HG02981 (cell line): Measurements from ENCODE around the gene DHX15.

Experiments used
- ATAC-seq: cut with Tn5 transposase; IDR thresholded peaks from one replicate; pipeline ENCODE4 v1.9.1; 2021; ENCODE audit warnings: mild to moderate bottlenecking, moderate library complexity; ENCODE audit not compliant: unreplicated experiment

DHX15 gene

GRCh38 chr4:24584211-24584850, at the start of gene DHX15:
TSS of gene DHX15 (minus strand) at chr4:24584554. CDS start at chr4:24584393, 161 bp downstream.
- ATAC-seq, result peak; percentile 86

DNA sequence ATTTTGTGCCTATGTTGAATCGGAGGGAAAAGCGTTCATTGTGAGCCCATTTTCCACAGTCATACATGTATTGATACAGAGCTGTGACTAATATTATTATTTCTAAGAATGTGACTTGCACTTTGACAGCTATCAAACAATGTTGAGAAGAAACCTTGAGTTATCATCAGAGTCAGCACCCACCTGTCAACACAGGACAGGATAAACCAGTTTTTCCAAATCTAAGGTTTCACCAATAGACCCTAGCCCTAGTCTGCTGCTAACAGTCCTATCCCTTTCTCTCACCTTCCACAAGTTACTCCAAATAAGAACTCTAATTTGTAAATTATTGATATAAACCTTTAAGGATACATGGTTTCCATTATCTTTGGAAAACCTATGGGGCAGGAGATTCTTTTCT, 47.7 kb upstream of the DHX15 start:
- ATAC-seq, result no peak

DNA sequence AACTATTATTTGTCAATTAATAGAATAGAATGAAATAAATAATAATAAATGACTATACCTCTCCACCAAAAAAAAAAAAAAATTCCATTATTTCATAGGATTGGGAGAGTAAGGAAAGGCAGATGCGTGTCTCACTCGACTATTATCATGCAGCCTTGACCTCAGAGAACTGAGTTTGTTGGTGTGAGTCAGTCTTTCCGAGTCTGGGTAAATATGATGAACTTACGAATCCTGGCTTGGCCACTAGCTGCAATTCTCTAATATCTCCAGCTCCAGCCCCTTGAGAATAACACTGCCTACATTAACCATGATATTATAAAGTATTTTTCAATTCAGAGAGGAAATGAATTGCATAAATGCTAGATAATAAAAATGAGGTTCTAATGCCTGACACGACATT, 46.6 kb upstream of the DHX15 start:
- ATAC-seq, result no peak

- ATAC-seq, result no peak
Measured at GRCh38 chr4:24625091-24625490, 40.7 kb upstream of the DHX15 start.

DNA sequence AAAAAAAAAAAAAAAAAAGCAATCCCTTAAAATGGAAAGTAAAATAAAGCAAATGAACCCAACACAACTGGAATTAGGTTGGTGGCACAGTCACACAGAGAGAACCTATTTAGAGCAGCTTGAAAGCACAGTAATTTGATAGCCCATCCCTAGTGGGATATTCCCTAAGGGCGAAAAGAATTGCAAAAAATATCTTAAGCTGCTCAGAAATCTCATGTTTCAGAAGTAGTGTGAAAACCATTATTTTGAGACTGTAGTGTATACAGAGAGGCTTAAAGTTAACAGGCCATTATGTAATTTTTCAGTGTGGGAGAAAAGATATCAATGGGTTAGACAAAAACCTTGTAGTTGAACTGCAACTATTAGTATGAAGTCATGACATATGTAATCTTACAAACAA, 40.0 kb upstream of the DHX15 start:
- ATAC-seq, result no peak

DNA sequence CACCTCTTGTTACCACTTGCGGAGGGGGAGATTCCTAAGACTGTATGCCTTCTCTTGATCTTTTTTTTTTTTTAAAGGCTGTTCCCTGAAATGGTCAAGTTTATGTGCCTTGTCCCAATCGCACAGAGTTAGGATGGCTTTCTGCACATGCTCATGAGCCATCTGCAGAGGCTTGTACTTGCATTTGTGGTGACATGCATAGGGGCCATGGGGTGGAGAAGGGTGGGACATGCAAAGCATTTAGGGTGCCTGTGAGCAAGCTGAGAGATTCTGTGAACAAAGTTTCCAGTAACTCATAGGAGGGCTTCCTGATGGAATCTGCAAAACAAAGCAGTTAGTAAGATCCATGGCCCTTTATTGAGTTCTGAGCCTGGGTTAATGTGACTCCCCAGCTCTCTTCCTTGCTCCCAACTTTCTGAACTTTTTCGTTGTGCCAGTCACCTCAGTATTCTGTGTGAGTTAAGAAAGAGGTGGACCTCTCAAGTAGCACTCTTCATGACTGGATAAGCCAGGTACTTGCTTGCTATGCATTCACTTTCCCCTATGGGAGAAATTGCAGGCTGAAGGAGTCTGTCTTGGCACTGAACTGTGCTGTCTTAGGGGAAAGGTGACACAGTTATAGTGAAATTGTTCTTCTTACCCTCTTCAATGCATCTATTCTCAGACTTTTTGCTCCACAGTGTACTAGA, 37.9 kb upstream of the DHX15 start:
- no peak for ATAC-seq

- ATAC-seq, result no peak
Measured at GRCh38 chr4:24615977-24616376, 31.6 kb upstream of the DHX15 start.

DNA sequence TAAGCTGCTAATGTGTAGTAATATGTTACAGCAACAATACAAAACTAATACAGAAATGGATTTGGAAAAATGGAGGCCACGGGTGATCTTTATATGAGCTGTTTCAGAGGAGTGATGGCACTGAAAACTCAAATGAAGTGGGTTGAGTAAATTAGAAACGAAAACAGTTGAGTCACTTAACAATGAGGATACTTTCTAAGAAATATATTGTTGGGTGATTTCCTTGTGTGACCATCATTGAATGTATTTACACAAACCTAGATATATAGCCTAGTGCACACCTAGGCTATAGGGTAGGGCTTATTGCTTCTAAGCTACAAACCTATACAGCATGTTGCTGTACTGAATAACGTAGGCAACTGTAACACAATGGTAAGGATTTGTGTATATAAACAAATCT, 30.5 kb upstream of the DHX15 start:
- ATAC-seq, result no peak

DNA sequence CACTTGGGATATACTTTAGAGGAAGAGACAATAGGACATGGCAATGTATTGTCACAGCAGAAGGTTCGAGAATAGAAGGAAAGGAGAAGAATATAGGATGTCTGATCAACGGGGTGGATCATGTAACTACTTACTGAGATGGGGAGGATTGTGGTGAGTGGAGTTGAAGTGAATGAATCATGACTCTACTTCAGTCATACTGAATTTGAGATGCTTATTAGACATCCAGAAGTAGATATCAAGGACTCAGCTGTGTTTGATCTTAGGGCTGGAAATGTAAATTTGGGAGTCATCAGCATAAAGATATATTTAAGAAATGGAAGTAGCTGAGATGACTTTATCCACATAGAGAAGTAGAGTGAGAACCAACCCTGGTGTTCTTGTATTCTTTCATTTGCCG, 29.1 kb upstream of the DHX15 start:
- no peak for ATAC-seq

- ATAC-seq, result no peak
Measured at GRCh38 chr4:24611575-24611974, 27.2 kb upstream of the DHX15 start.

GRCh38 chr4:24607334-24607733, 23.0 kb upstream of the DHX15 start:
- no peak for ATAC-seq

GRCh38 chr4:24605216-24605615, 20.9 kb upstream of the DHX15 start:
- no peak for ATAC-seq

DNA sequence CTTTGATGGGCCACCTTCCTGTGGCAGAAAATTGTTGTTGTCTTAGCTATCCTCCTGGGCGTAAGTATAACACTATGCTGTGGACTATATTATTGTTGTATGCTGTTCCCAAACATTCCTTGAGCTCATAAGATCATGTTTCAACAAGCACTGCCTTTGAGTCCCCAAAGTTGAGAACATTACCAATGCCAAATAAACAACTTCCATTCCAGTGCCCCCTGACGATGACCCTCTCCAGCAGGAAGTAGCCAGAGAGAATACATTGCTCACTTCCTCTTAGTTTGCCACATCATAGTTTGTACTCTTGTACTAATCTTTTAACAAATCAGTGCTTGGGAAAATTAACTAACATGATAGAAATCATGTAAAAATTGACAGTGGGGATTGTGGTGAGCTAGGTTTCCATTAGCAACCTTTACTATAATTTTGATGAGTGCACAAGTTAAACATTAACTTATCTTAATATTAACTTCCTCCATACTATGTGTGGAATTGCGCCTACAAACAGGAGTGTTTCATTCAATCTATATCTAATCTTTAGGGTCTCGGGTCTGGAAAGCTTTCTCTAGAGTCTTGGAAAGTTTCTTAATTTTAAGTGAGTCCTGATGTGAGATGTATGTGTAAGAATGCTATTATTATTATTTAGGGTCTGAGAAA, 20.3 kb upstream of the DHX15 start:
- ATAC-seq, result no peak

GRCh38 chr4:24603343-24603742, 19.0 kb upstream of the DHX15 start:
- no peak for ATAC-seq

DNA sequence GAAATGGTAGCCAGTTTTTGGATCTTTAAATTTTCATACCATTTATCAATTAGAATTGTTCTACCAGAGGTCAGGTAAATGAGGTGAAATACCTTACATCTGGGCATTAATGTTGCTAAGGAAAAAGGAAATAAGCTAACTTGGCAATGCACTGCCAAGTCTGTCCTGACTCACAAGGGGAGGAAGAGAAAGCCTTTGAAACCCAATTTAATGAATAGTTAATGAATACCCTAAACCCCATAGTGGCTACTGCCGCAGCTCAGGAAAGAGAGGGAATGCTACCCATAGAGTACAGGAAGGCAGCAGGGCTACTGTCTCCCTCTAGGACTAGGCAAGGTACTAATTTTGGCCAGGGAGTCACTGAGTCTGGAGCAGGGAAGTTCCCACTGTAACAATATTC, 16.8 kb upstream of the DHX15 start:
- ATAC-seq, result no peak

GRCh38 chr4:24599275-24599674, 14.9 kb upstream of the DHX15 start:
- no peak for ATAC-seq

DNA sequence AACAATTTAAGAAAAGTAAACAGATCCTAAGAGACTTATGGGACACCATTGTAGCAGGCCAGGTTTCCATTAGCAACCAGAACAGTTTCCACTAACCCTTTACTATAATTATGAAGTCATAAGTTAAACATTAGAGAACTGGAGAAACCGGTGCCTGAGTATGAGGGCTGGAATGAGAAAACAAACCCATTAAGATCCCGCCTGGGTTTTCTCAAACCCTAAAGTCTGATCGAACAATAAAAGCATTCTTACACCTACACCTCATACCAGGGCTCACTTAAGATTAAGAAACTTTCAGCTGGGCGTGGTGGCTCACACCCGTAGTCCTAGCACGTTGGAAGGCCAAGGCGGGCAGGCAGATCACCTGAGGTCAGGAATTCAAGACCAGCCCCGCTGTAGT, 13.7 kb upstream of the DHX15 start:
- no peak for ATAC-seq

GRCh38 chr4:24595659-24596058, 11.3 kb upstream of the DHX15 start:
- ATAC-seq, result no peak

- no peak for ATAC-seq
Measured at GRCh38 chr4:24594887-24595286, 10.5 kb upstream of the DHX15 start.

GRCh38 chr4:24589448-24589847, 5.1 kb upstream of the DHX15 start:
- peak; percentile 52 for ATAC-seq

DNA sequence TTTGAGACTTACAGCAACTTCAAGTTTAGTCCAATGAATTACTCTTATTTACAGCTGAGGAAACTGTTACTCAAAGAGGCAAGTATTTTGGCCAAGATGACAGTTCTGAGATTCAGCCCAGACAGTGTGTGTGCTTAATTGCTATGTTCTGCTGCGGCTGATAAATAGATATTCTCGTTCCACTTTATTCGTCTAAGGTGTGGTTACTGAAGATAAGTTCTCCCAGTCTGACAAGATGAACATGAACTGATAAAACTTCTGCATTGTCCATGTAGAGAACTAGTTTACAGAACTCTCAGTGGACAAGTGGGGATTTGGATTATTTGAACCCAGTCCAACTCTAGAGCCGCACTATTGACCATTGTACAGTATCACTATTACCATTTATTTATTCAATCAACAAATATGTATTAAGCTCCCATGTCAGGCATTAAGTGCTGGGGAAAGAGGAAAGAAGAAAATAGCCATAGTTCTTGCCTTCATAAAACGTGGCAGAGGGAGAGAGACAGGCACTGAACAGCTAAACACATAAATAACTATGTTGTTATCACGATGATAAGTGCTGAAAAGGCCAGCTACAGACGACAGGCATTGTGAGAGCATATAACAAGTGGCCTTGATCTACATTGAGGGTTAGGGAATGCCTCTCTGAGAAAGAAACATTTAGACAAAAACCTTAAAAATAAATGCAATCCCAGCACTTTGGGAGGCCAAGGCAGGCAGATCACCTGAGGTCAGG, 4.0 kb upstream of the DHX15 start:
- ATAC-seq, result no peak
